Spleen (tissue), 11 donors: ENCODE results near the gene ST7. TPM values are rescaled to one million over a fixed set of nuclear protein-coding genes. Genes with fewer than 3 reads are reported as not detected.

ENCODE experiments used
- DNase-seq: peaks from one replicate; pipeline ENCODE4 v3.0.0-alpha.2; 2020
- H3K27ac ChIP-seq, 8 donors: fragments of 200-600 bp; sonication (generic) in 7 of 8; 1 replicate in 4 of 8; 2 replicates in 4 of 8; pipeline versions ENCODE4 v1.5.0 to v1.8.0; 2016 to 2021; ENCODE audit warnings: inconsistent platforms in 4 of 8, mild to moderate bottlenecking in 4 of 8, moderate library complexity in 1 of 8
- H3K27me3 ChIP-seq, 7 donors: fragments of 200-600 bp; sonication (generic) in 6 of 7; replicated peaks in 1 of 7; 1 replicate in 4 of 7; 2 replicates in 3 of 7; pipeline versions ENCODE4 v1.5.0 to v1.8.0; 2016 to 2021; ENCODE audit warnings: inconsistent platforms in 3 of 7, mild to moderate bottlenecking in 1 of 7
- H3K36me3 ChIP-seq, 6 donors: fragments of 200-600 bp; sonication (generic) in 5 of 6; 1 replicate in 4 of 6; 2 replicates in 2 of 6; pipeline versions ENCODE4 v1.5.0 to v1.8.0; 2016 to 2021; ENCODE audit warnings: inconsistent platforms in 2 of 6
- H3K4me1 ChIP-seq, 6 donors: fragments of 200-600 bp; sonication (generic) in 5 of 6; 1 replicate in 3 of 6; 2 replicates in 3 of 6; pipeline versions ENCODE4 v1.5.0 to v1.8.0; 2016 to 2021; ENCODE audit warnings: inconsistent platforms in 3 of 6
- H3K4me3 ChIP-seq, 8 donors: fragments of 200-600 bp; sonication (generic) in 7 of 8; 1 replicate in 4 of 8; 2 replicates in 4 of 8; pipeline versions ENCODE4 v1.5.0 to v1.8.0; 2016 to 2021; ENCODE audit warnings: inconsistent platforms in 4 of 8, mild to moderate bottlenecking in 4 of 8, moderate library complexity in 2 of 8
- H3K9me3 ChIP-seq, 8 donors: fragments of 200-600 bp; sonication (generic) in 7 of 8; 1 replicate in 4 of 8; 2 replicates in 4 of 8; pipeline versions ENCODE4 v1.5.0 to v1.8.0; 2016 to 2021; ENCODE audit warnings: inconsistent platforms in 4 of 8
- POLR2A ChIP-seq, 3 donors: fragments of 450-650 bp; IDR thresholded peaks; one replicate each; pipeline ENCODE4 v1.5.1; 2017; ENCODE audit warnings: antibody characterized with exemption in 3 of 3, mild to moderate bottlenecking in 1 of 3
- POLR2AphosphoS5 ChIP-seq, 3 donors: sonication (generic); formaldehyde crosslinking; IDR thresholded peaks; one replicate each; pipeline ENCODE4 v1.5.1; 2017; ENCODE audit warnings: antibody characterized with exemption in 3 of 3
- WGBS, 5 donors: extraction: QIAGEN DNeasy Blood & Tissue Kit in 3 of 5; methylation state at CpG; one replicate each; pipeline versions ENCODE4 v1.1.5 to v1.1.7; 2013 to 2018; 5-methylcytosine and 5-hydroxymethylcytosine counted together
- intact Hi-C: fragments of 100-400 bp; cut with DNase I; formaldehyde crosslinking; loops from one replicate; pipeline ENCODE4 v1.15.0; 2023; ENCODE audit warnings: low total_unique reads
- polyA plus RNA-seq, 3 donors: library from polyadenylated mRNA; stranded (reverse); fragments of 200-250 nt; gene quantifications; one replicate each; pipeline ENCODE4 v1.2.1, GENCODE V29; 2013
- total RNA-seq, 7 donors: library from RNA; depleted of rRNA in 3 of 7; stranded (reverse); fragments of >200 nt in 3 of 7; fragmentation: NEBNext Ultra II Directional in 4 of 7; extraction: Animal tissue kit (Norgen Biotek cat#: 25700) in 4 of 7; gene quantifications; one replicate each; pipeline versions ENCODE4 v1.1.0 to v1.2.1, GENCODE V29; 2016 to 2021
- TF ChIP-seq, protein P1 (sequence below), 11 experiments: fragments of 200-600 bp in 7 of 11; fragments of 450-650 bp in 4 of 11; sonication (generic) in 4 of 11; IDR thresholded peaks in 8 of 11; conservative IDR thresholded peaks in 3 of 11; 1 replicate in 7 of 11; 2 replicates in 4 of 11; pipeline versions ENCODE4 v1.4.0 to v1.8.0; 2016 to 2021; ENCODE audit warnings: antibody characterized with exemption in 11 of 11, inconsistent platforms in 4 of 11, mild to moderate bottlenecking in 1 of 11
- donor health status: healthy with polysubstance abuse.
- donor health status: DM: no; HTN: no; CAD: no; lungs with moderate emphysema.
- donor health status: DM: no; HTN: no; CAD: no.
- donor health status: Bipolar disorder and iron deficiency.
- donor health status: healthy.
- donor health status: DM: no; HTN: no; CAD: no.
- donor health status: DM: yes; HTN: yes; CAD: no.

Gene ST7
- total and polyA plus RNA-seq, 10 donors: 4.7 to 36.4 (median 15.8) TPM

DNA sequence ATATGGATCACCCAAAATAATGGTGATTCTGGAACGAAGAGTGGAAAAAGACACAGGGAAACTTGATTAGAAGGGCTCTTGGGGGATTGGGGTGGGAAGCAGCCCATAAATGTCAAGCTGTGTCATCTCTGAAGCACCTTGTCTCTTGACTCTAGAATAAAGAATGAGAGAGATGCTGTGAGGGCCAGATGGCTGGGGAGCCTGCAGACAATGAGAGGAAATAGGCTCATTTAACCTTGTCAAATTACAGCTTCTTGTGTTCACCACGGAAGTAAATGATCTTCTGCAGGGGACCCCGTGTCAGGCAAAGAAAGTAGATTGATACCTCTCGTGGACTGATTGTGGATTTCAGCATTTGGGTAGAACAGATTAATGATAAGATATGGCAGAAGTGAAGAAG lies 159.3 kb downstream of the ST7 start:
- H3K27me3 ChIP-seq: no peaks in the 10 kb centered on the region
- 83 to 86% (median 85%) methylated on average over 4 of the region's 4 CpGs for WGBS, 5 donors
- H3K9me3 ChIP-seq: peaks cover 0 to 8% (median 3%) of the 10 kb centered on the region in 8 donors
- intact Hi-C loops: no loop called here
- TF ChIP-seq POLR2A (IDR thresholded peaks at IDR 0.05) (no peak), POLR2AphosphoS5 (IDR thresholded peaks at IDR 0.05) (no peak)
- TF ChIP-seq, protein P1, sequence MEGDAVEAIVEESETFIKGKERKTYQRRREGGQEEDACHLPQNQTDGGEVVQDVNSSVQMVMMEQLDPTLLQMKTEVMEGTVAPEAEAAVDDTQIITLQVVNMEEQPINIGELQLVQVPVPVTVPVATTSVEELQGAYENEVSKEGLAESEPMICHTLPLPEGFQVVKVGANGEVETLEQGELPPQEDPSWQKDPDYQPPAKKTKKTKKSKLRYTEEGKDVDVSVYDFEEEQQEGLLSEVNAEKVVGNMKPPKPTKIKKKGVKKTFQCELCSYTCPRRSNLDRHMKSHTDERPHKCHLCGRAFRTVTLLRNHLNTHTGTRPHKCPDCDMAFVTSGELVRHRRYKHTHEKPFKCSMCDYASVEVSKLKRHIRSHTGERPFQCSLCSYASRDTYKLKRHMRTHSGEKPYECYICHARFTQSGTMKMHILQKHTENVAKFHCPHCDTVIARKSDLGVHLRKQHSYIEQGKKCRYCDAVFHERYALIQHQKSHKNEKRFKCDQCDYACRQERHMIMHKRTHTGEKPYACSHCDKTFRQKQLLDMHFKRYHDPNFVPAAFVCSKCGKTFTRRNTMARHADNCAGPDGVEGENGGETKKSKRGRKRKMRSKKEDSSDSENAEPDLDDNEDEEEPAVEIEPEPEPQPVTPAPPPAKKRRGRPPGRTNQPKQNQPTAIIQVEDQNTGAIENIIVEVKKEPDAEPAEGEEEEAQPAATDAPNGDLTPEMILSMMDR (IDR thresholded peaks at IDR 0.05 in 8 of 11, conservative IDR thresholded peaks at IDR 0.05 in 3 of 11): no peak
- no peak for DNase-seq
- H3K4me1 ChIP-seq: peaks cover 11 to 18% (median 13%) of the 10 kb centered on the region in 6 donors
- no peak overlapping the region for H3K4me3 ChIP-seq
- H3K27ac ChIP-seq: no peak overlapping the region
- no peaks in the 10 kb centered on the region for H3K36me3 ChIP-seq

DNA sequence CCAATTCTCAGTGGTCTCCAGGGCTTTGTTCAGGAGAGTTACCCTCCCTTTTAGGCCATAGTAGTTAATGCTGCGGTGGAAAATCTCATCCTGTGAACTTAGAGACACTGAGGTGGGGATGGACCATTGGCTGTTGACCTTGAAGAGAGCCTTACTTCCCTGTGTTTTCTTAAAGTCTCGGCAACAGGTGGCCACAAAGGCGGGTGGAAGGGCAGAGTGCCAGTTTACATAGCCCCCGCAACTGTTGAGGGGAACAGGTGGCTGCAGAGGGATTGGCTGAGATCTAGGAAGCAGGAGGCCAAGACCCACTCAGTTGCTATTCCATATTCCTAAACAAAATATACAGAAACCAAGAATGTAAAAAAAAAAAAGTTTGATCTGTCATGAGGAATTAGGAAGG lies 160.6 kb downstream of the ST7 start:
- no peak overlapping the region for H3K27ac ChIP-seq
- no peaks in the 10 kb centered on the region for H3K27me3 ChIP-seq
- no peaks in the 10 kb centered on the region for H3K36me3 ChIP-seq
- H3K4me3 ChIP-seq: no peak overlapping the region
- intact Hi-C loops: no loop called here
- no peak for DNase-seq
- TF ChIP-seq POLR2AphosphoS5 (IDR thresholded peaks at IDR 0.05) (no peak), POLR2A (IDR thresholded peaks at IDR 0.05) (no peak)
- TF ChIP-seq, protein P1 (IDR thresholded peaks at IDR 0.05 in 8 of 11, conservative IDR thresholded peaks at IDR 0.05 in 3 of 11): no peak
- 85 to 96% (median 89%) methylated on average over 4 of the region's 4 CpGs for WGBS, 5 donors
- H3K4me1 ChIP-seq: peaks cover 11 to 21% (median 14%) of the 10 kb centered on the region in 6 donors
- peaks cover 0 to 2% (median 0%) of the 10 kb centered on the region in 8 donors for H3K9me3 ChIP-seq

DNA sequence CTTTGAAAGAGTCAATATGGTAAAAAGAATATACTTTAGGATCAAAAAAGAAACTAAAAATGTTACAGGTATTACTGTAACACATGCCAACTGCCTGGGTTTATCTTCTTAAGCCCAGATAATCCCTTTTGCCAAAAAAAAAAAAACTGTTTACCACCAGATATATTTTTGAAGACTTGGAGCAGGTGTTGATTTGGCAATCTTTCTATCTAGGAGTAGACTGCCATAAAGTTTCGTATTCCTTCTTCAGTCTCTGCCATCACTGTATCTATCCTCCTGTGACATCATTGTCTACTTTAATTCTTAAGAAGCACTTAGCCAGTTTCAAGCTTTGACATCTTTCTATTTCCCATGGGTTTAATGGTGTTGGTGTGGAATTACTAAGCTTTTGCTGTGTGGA lies 161.0 kb downstream of the ST7 start:
- Histone ChIP-seq H3K27me3 (no peaks in the 10 kb centered on the region), H3K9me3 (no peaks in the 10 kb centered on the region), H3K4me1 (peaks cover 11 to 25% (median 16%) of the 10 kb centered on the region in 6 donors), H3K27ac (no peak overlapping the region), H3K36me3 (no peaks in the 10 kb centered on the region), H3K4me3 (no peak overlapping the region)
- intact Hi-C loops: no loop called here
- 79 to 92% (median 91%) methylated on average over 1 of the region's 1 CpG for WGBS, 5 donors
- TF ChIP-seq, protein P1 (IDR thresholded peaks at IDR 0.05 in 8 of 11, conservative IDR thresholded peaks at IDR 0.05 in 3 of 11): no peak
- TF ChIP-seq POLR2A (IDR thresholded peaks at IDR 0.05): no peak
- no peak for TF ChIP-seq POLR2AphosphoS5 (IDR thresholded peaks at IDR 0.05)
- no peak for DNase-seq

DNA sequence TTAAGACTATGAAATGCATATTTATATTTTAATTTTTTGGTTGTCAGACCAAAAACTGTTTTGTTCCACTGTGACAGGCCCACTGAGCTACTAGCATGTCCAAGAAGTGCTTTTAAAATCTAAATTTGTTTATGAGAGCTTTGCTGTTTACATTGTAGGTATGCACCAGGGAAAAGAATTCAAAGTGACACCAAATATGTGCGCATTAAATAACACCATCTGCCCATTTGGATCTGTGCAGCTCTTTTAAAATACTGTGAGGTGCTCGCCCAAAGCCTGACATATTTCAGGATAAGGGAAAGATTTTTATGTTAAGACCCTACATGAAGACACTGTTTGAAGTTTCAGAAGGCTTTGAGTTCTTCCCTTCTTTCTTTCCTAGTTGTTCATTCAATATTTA lies 162.9 kb downstream of the ST7 start:
- H3K4me3 ChIP-seq: no peak overlapping the region
- H3K9me3 ChIP-seq: no peaks in the 10 kb centered on the region
- TF ChIP-seq, protein P1 (IDR thresholded peaks at IDR 0.05 in 8 of 11, conservative IDR thresholded peaks at IDR 0.05 in 3 of 11): no peak
- TF ChIP-seq POLR2AphosphoS5 (IDR thresholded peaks at IDR 0.05) (no peak), POLR2A (IDR thresholded peaks at IDR 0.05) (no peak)
- no peaks in the 10 kb centered on the region for H3K27me3 ChIP-seq
- WGBS, 5 donors: 94 to 99% (median 97%) methylated on average over 2 of the region's 2 CpGs
- no peak overlapping the region for H3K27ac ChIP-seq
- H3K36me3 ChIP-seq: no peaks in the 10 kb centered on the region
- DNase-seq: no peak
- intact Hi-C loops: loop anchor here (5.0 kb wide), 1 partner anchor 129 kb away; no protein-coding TSS in a partner anchor
- H3K4me1 ChIP-seq: peaks cover 0 to 14% (median 5%) of the 10 kb centered on the region in 6 donors
